ENCODE data around the gene MBNL2.

Gene MBNL2

GRCh38 chr13:97431171-97431764 lies 209.1 kb downstream of the MBNL2 start:
- no peak for DNase-seq

- no peak for DNase-seq
Measured at GRCh38 chr13:97432232-97432916, 210.2 kb downstream of the MBNL2 start.

GRCh38 chr13:97432917-97433726 lies 211.0 kb downstream of the MBNL2 start:
- DNase-seq: peak; percentile 96

- DNase-seq: peak; percentile 90
Measured at GRCh38 chr13:97433727-97434396, 211.7 kb downstream of the MBNL2 start, which contains the start of gene RAP2A. Gene RAP2A (plus strand): TSS chr13:97434169. CDS start chr13:97434471, 302 bp downstream.

- DNase-seq: peak; percentile 45
Measured at GRCh38 chr13:97434397-97435201, 212.5 kb downstream of the MBNL2 start.

GRCh38 chr13:97435323-97435722 lies 213.2 kb downstream of the MBNL2 start:
- no peak for DNase-seq

- DNase-seq: no peak
Measured at GRCh38 chr13:97435794-97436193, 213.7 kb downstream of the MBNL2 start.

- no peak for DNase-seq
Measured at GRCh38 chr13:97436845-97437244, 214.7 kb downstream of the MBNL2 start.

- DNase-seq: no peak
Measured at GRCh38 chr13:97437729-97438128, 215.6 kb downstream of the MBNL2 start.

- no peak for DNase-seq
Measured at GRCh38 chr13:97438856-97439595, 216.9 kb downstream of the MBNL2 start.

- no peak for DNase-seq
Measured at GRCh38 chr13:97440598-97441170, 218.6 kb downstream of the MBNL2 start.

- DNase-seq: no peak
Measured at GRCh38 chr13:97441368-97441767, 219.2 kb downstream of the MBNL2 start.

Measured in stimulated activated CD4-positive, alpha-beta T cell treated with anti-CD3 and anti-CD28 coated beads, Interleukin-15, amount 100 ng/mL, for 24 hours (primary cell).